Liver (tissue), 9 donors: ENCODE measurements around the gene SOWAHA. TPM values are rescaled to one million over a fixed set of nuclear protein-coding genes. Genes with fewer than 3 reads are reported as not detected.

Source experiments
- DNase-seq: peaks from one replicate; pipeline ENCODE4 v3.0.0-alpha.2; 2017; ENCODE audit warnings: low spot score
- H3K27ac ChIP-seq, 2 donors: one replicate each; pipeline ENCODE4 v1.7.0; 2013; ENCODE audit warnings: inconsistent platforms in 2 of 2, low read length in 2 of 2, control low read depth in 1 of 2, low read depth in 1 of 2, mild to moderate bottlenecking in 1 of 2
- H3K27me3 ChIP-seq, 4 donors: one replicate each; pipeline versions ENCODE4 v1.6.1 to v1.7.0; 2013; ENCODE audit warnings: low read length in 3 of 4, inconsistent platforms in 1 of 4, mild to moderate bottlenecking in 1 of 4, moderate library complexity in 1 of 4; ENCODE audit not compliant: control insufficient read depth in 4 of 4, insufficient read depth in 4 of 4
- H3K36me3 ChIP-seq, 4 donors: one replicate each; pipeline versions ENCODE4 v1.6.1 to v1.7.0; 2013; ENCODE audit warnings: low read length in 3 of 4, mild to moderate bottlenecking in 3 of 4, low read depth in 1 of 4, moderate library complexity in 1 of 4; ENCODE audit not compliant: control insufficient read depth in 4 of 4, insufficient read depth in 3 of 4
- H3K4me1 ChIP-seq, 4 donors: one replicate each; pipeline versions ENCODE4 v1.6.1 to v1.7.0; 2013; ENCODE audit warnings: low read length in 3 of 4, mild to moderate bottlenecking in 3 of 4, moderate library complexity in 1 of 4; ENCODE audit not compliant: control insufficient read depth in 4 of 4, insufficient read depth in 4 of 4
- H3K4me3 ChIP-seq, 3 donors: one replicate each; pipeline versions ENCODE4 v1.6.1 to v1.7.0; 2013; ENCODE audit warnings: low read length in 3 of 3, control low read depth in 1 of 3, low read depth in 1 of 3, mild to moderate bottlenecking in 1 of 3
- H3K9ac ChIP-seq, 2 donors: one replicate each; pipeline ENCODE4 v1.7.0; 2013; ENCODE audit warnings: low read length in 2 of 2, mild to moderate bottlenecking in 2 of 2, moderate library complexity in 2 of 2, control low read depth in 1 of 2, low read depth in 1 of 2
- H3K9me3 ChIP-seq, 4 donors: one replicate each; pipeline versions ENCODE4 v1.6.1 to v1.7.0; 2013; ENCODE audit warnings: low read length in 3 of 4; ENCODE audit not compliant: control insufficient read depth in 4 of 4
- CTCF ChIP-seq: fragments of 150-350 bp; IDR thresholded peaks from 2 replicates; pipeline ENCODE4 v1.5.1; 2017; ENCODE audit warnings: improper control_type of control experiment, low read depth, low read length; ENCODE audit not compliant: missing input control
- EGR1 ChIP-seq, 2 donors: IDR thresholded peaks; 2 replicates each; pipeline ENCODE4 v1.6.1; 2016 to 2018; ENCODE audit warnings: antibody characterized with exemption in 2 of 2, low read depth in 2 of 2
- FOXA1 ChIP-seq: IDR thresholded peaks from 2 replicates; pipeline ENCODE4 v1.6.1; 2016; ENCODE audit warnings: antibody characterized with exemption
- FOXA2 ChIP-seq: IDR thresholded peaks from 2 replicates; pipeline ENCODE4 v1.6.1; 2016; ENCODE audit warnings: antibody characterized with exemption
- GABPA ChIP-seq, 2 donors: IDR thresholded peaks in 1 of 2; conservative IDR thresholded peaks in 1 of 2; 2 replicates each; pipeline ENCODE4 v1.6.1; 2016; ENCODE audit warnings: antibody characterized with exemption in 2 of 2, mild to moderate bottlenecking in 1 of 2, moderate library complexity in 1 of 2
- HNF4A ChIP-seq, 2 donors: conservative IDR thresholded peaks; 2 replicates each; pipeline ENCODE4 v1.6.1; 2016; ENCODE audit warnings: antibody characterized with exemption in 2 of 2, mild to moderate bottlenecking in 2 of 2
- HNF4G ChIP-seq: IDR thresholded peaks from 2 replicates; pipeline ENCODE4 v1.6.1; 2016; ENCODE audit warnings: antibody characterized with exemption
- JUND ChIP-seq, 2 donors: IDR thresholded peaks; 2 replicates each; pipeline ENCODE4 v1.6.1; 2016; ENCODE audit warnings: antibody characterized with exemption in 2 of 2
- NR2F2 ChIP-seq: IDR thresholded peaks from 2 replicates; pipeline ENCODE4 v1.6.1; 2016; ENCODE audit warnings: antibody characterized with exemption
- RAD21 ChIP-seq, 2 donors: IDR thresholded peaks; 2 replicates each; pipeline ENCODE4 v1.6.1; 2016; ENCODE audit warnings: antibody characterized with exemption in 2 of 2, mild to moderate bottlenecking in 2 of 2
- RXRA ChIP-seq, 2 donors: IDR thresholded peaks; 2 replicates each; pipeline ENCODE4 v1.6.1; 2017 to 2018; ENCODE audit warnings: antibody characterized with exemption in 2 of 2, mild to moderate bottlenecking in 1 of 2
- SP1 ChIP-seq: IDR thresholded peaks from 2 replicates; pipeline ENCODE4 v1.6.1; 2018; ENCODE audit warnings: antibody characterized with exemption, mild to moderate bottlenecking
- TAF1 ChIP-seq: conservative IDR thresholded peaks from 2 replicates; pipeline ENCODE4 v1.6.1; 2016; ENCODE audit warnings: antibody characterized with exemption, mild to moderate bottlenecking
- YY1 ChIP-seq: IDR thresholded peaks from 2 replicates; pipeline ENCODE4 v1.6.1; 2016; ENCODE audit warnings: antibody characterized with exemption, mild to moderate bottlenecking
- WGBS: extraction: QIAGEN DNeasy Blood & Tissue Kit; methylation state at CpG from one replicate; pipeline ENCODE4 v1.1.7; 2013; 5-methylcytosine and 5-hydroxymethylcytosine counted together
- polyA plus RNA-seq, 2 donors: library from polyadenylated mRNA; stranded (reverse) in 1 of 2; unstranded in 1 of 2; fragments of 200-250 nt in 1 of 2; fragments of >200 nt in 1 of 2; fragmentation: Nextera tagmentation in 1 of 2; extraction: Ambion mirVana in 1 of 2; gene quantifications; one replicate each; pipeline versions ENCODE4 v1.2.1 to v1.2.3, GENCODE V29; 2013 to 2015
- total RNA-seq, 2 donors: library from RNA; depleted of rRNA; stranded (reverse); fragments of >200 nt; gene quantifications; one replicate each; pipeline ENCODE4 v1.2.3, GENCODE V29; 2014
- TF ChIP-seq, protein P1 (sequence below): IDR thresholded peaks from 2 replicates; pipeline ENCODE4 v1.6.1; 2016; ENCODE audit warnings: antibody characterized with exemption
- TF ChIP-seq, protein P2 (sequence below): IDR thresholded peaks from 2 replicates; pipeline ENCODE4 v1.6.1; 2016; ENCODE audit warnings: antibody characterized with exemption
- TF ChIP-seq, protein P3 (sequence below): IDR thresholded peaks from 2 replicates; pipeline ENCODE4 v1.6.1; 2016; ENCODE audit warnings: antibody characterized with exemption, mild to moderate bottlenecking
- donor health status: healthy.
- donor health status: healthy.
- donor health status: healthy.
- donor health status: healthy.
- donor health status: healthy.

Gene SOWAHA
- total and polyA plus RNA-seq, 4 donors = 1.3 to 2.2 (median 1.8) TPM

DNA sequence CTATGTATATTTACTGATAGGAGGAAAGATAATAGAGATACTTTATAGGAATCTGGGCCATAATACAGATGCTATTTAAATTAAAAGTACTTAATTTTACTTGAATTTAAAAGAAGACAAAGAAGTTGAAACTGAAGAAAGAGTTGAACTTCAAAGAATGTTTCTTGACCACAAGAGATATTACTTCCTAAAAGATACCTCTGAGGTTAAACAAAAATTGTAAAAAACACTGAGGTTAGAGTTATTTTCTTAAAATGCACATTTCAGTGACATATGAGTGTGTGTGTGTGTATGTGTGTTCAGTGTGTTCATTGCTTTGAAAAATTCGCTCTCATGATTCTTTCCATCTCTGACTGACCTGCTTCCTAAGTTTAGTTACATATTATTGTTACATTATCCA, 32.5 kb upstream of the SOWAHA start:
- Histone ChIP-seq H3K9me3 (no peaks in the 10 kb centered on the region), H3K9ac (no peak overlapping the region), H3K4me1 (peaks cover 3 to 19% (median 7%) of the 10 kb centered on the region in 4 donors), H3K27me3 (no peaks in the 10 kb centered on the region), H3K36me3 (no peaks in the 10 kb centered on the region), H3K4me3 (no peak overlapping the region), H3K27ac (no peak overlapping the region)
- TF ChIP-seq EGR1 (IDR thresholded peaks at IDR 0.05; ENCODE audit: low read depth in 2 of 2) (no peak), YY1 (no peak), GABPA (IDR thresholded peaks at IDR 0.05 in 1 of 2, conservative IDR thresholded peaks at IDR 0.05 in 1 of 2) (no peak), CTCF (no peak), RXRA (IDR thresholded peaks at IDR 0.05) (no peak), HNF4G (no peak), FOXA2 (no peak), TAF1 (no peak), NR2F2 (no peak)
- TF ChIP-seq, protein P1, sequence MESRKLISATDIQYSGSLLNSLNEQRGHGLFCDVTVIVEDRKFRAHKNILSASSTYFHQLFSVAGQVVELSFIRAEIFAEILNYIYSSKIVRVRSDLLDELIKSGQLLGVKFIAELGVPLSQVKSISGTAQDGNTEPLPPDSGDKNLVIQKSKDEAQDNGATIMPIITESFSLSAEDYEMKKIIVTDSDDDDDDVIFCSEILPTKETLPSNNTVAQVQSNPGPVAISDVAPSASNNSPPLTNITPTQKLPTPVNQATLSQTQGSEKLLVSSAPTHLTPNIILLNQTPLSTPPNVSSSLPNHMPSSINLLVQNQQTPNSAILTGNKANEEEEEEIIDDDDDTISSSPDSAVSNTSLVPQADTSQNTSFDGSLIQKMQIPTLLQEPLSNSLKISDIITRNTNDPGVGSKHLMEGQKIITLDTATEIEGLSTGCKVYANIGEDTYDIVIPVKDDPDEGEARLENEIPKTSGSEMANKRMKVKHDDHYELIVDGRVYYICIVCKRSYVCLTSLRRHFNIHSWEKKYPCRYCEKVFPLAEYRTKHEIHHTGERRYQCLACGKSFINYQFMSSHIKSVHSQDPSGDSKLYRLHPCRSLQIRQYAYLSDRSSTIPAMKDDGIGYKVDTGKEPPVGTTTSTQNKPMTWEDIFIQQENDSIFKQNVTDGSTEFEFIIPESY = no peak
- TF ChIP-seq, protein P2, sequence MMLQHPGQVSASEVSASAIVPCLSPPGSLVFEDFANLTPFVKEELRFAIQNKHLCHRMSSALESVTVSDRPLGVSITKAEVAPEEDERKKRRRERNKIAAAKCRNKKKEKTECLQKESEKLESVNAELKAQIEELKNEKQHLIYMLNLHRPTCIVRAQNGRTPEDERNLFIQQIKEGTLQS = no peak
- no peak for DNase-seq
- WGBS = 96% methylated on average over 1 of the region's 1 CpG

DNA sequence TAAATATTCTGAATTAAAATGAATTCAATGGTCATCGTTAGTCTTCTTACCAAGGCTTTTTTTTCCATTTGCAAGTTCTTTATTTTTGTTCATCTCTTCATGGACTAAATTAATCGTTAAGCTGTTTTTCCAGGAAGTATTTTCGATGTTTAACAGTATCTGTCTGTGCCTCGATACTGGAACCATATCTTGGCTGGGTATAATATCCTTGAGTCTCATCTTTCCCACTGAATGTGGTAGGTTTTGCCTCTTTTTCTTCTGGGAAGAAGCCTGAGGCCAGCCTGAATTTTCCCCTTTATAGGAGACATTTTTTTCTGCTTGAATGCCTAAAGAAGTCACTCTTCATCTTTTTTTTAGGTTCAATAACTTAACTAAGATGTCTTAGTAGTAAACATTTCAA, 32.1 kb upstream of the SOWAHA start:
- H3K9ac ChIP-seq = no peak overlapping the region
- TF ChIP-seq TAF1 (no peak), JUND (IDR thresholded peaks at IDR 0.05) (no peak), SP1 (no peak), HNF4A (conservative IDR thresholded peaks at IDR 0.05) (no peak), GABPA (IDR thresholded peaks at IDR 0.05 in 1 of 2, conservative IDR thresholded peaks at IDR 0.05 in 1 of 2) (no peak), RAD21 (IDR thresholded peaks at IDR 0.05) (no peak), CTCF (no peak), YY1 (no peak), FOXA1 (no peak)
- TF ChIP-seq, protein P3, sequence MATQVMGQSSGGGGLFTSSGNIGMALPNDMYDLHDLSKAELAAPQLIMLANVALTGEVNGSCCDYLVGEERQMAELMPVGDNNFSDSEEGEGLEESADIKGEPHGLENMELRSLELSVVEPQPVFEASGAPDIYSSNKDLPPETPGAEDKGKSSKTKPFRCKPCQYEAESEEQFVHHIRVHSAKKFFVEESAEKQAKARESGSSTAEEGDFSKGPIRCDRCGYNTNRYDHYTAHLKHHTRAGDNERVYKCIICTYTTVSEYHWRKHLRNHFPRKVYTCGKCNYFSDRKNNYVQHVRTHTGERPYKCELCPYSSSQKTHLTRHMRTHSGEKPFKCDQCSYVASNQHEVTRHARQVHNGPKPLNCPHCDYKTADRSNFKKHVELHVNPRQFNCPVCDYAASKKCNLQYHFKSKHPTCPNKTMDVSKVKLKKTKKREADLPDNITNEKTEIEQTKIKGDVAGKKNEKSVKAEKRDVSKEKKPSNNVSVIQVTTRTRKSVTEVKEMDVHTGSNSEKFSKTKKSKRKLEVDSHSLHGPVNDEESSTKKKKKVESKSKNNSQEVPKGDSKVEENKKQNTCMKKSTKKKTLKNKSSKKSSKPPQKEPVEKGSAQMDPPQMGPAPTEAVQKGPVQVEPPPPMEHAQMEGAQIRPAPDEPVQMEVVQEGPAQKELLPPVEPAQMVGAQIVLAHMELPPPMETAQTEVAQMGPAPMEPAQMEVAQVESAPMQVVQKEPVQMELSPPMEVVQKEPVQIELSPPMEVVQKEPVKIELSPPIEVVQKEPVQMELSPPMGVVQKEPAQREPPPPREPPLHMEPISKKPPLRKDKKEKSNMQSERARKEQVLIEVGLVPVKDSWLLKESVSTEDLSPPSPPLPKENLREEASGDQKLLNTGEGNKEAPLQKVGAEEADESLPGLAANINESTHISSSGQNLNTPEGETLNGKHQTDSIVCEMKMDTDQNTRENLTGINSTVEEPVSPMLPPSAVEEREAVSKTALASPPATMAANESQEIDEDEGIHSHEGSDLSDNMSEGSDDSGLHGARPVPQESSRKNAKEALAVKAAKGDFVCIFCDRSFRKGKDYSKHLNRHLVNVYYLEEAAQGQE = no peak
- TF ChIP-seq, protein P2 = no peak
- TF ChIP-seq, protein P1 = no peak
- H3K27ac ChIP-seq = no peak overlapping the region
- no peaks in the 10 kb centered on the region for H3K27me3 ChIP-seq
- WGBS = 92% methylated on average over 4 of the region's 4 CpGs
- no peak overlapping the region for H3K4me3 ChIP-seq
- peaks cover 2 to 17% (median 5%) of the 10 kb centered on the region in 4 donors for H3K4me1 ChIP-seq
- no peaks in the 10 kb centered on the region for H3K9me3 ChIP-seq
- H3K36me3 ChIP-seq = no peaks in the 10 kb centered on the region
- no peak for DNase-seq
